Activated CD8-positive, alpha-beta T cell treated with anti-CD3 and anti-CD28 coated beads for 36 hours (primary cell): ENCODE measurements around the gene CAMK1D. TPM values are rescaled to one million over a fixed set of nuclear protein-coding genes. Genes with fewer than 3 reads are reported as not detected.

Source experiments
- ATAC-seq: fragments of 200-7000 bp; cut with Tn5 transposase; one replicate; pipeline ENCODE4 v1.10.0; 2021; ENCODE audit warnings: mild to moderate bottlenecking, moderate library complexity
- CTCF ChIA-PET: fragments of 350-600 bp; sonication (Branson Sonifier 250); formaldehyde crosslinking; loops from one replicate; lab custom pipeline; 2021; ENCODE audit warnings: antibody characterized with exemption; lab: Charles Lee
- POLR2A ChIA-PET: fragments of 350-600 bp; sonication (Branson Sonifier 250); formaldehyde crosslinking; loops from one replicate; lab custom pipeline; 2021; ENCODE audit warnings: antibody characterized with exemption; lab: Charles Lee
- DNase-seq: peaks from one replicate; pipeline ENCODE4 v3.0.0-alpha.2; 2020
- H3K27ac Mint-ChIP-seq: one replicate; pipeline ENCODE4 v1.8.0; 2021; ENCODE audit warnings: mild to moderate bottlenecking, mixed read lengths
- H3K27me3 Mint-ChIP-seq: one replicate; pipeline ENCODE4 v1.8.0; 2021; ENCODE audit warnings: mixed read lengths
- H3K36me3 Mint-ChIP-seq: one replicate; pipeline ENCODE4 v1.8.0; 2021; ENCODE audit warnings: low read depth, mixed read lengths
- H3K4me1 Mint-ChIP-seq: one replicate; pipeline ENCODE4 v1.8.0; 2021; ENCODE audit warnings: low read depth, mixed read lengths
- H3K4me3 Mint-ChIP-seq: one replicate; pipeline ENCODE4 v1.8.0; 2021; ENCODE audit warnings: mild to moderate bottlenecking, moderate library complexity, mixed read lengths
- H3K9me3 Mint-ChIP-seq: one replicate; pipeline ENCODE4 v1.8.0; 2021; ENCODE audit warnings: mixed read lengths
- intact Hi-C: fragments of 100-400 bp; cut with micrococcal nuclease; formaldehyde crosslinking; loops from one replicate; pipeline ENCODE4 v1.10.0; 2022
- total RNA-seq, 2 experiments: library from RNA; stranded (reverse); gene quantifications; one replicate each; pipeline ENCODE4 v1.2.3, GENCODE V29; 2021
- TF ChIP-seq, protein P1 (sequence below): fragments of 200-600 bp; IDR thresholded peaks from one replicate; pipeline ENCODE4 v1.8.0; 2022; ENCODE audit warnings: antibody characterized with exemption, mild to moderate bottlenecking

The CAMK1D gene
- total RNA-seq, 2 experiments from 2014 or later = 13.8 TPM

DNA sequence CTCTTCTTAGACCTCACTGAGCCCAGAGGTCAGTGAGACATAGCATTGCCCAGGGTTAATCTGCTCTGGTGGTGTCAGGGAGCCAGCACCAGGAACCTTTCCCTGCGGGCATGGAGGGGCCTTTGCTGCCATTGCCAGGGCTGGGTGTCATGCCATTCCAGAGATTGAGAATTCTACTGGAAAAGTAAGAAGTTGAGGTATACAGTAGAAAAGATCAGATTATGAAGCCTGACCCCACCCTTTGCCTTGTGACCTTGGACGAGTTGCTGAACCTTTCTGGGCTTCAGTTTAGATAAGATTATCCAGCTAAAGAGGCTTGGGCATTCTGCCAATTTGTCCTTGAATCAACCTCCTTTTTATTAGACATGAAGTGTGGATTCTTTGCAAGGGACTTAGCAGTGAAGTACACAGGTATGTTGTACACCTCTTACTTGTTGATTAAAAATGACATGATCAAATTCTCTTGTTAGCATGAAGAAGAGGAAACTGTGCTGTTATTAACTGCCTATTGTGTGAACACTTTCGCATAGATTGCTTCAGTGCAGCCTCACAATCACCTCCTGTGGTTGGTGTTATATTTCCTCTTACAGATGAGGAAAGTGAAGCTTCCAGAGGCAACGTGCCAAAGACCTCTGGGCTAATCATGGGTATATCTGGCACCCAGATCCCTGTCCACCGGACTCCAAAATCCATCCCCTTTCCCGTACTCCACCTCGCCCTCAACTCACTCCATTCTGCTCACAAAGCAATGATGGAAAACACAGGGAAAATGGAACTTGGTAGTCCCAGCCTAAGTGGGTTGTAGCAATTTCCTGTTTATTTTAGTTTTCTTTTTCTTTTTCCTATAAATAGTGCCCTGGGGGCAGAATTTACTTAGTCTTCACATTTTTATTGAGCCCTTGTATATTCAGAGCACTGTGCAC, 151.3 kb downstream of the CAMK1D start:
- Mint-ChIP-seq H3K36me3 (no peaks in the 10 kb centered on the region), H3K4me3 (no peak overlapping the region), H3K4me1 (peaks cover 32% of the 10 kb centered on the region), H3K27me3 (no peaks in the 10 kb centered on the region), H3K9me3 (no peaks in the 10 kb centered on the region), H3K27ac (no peak overlapping the region)
- ATAC-seq (no peak), DNase-seq (no peak)
- TF ChIP-seq, protein P1, sequence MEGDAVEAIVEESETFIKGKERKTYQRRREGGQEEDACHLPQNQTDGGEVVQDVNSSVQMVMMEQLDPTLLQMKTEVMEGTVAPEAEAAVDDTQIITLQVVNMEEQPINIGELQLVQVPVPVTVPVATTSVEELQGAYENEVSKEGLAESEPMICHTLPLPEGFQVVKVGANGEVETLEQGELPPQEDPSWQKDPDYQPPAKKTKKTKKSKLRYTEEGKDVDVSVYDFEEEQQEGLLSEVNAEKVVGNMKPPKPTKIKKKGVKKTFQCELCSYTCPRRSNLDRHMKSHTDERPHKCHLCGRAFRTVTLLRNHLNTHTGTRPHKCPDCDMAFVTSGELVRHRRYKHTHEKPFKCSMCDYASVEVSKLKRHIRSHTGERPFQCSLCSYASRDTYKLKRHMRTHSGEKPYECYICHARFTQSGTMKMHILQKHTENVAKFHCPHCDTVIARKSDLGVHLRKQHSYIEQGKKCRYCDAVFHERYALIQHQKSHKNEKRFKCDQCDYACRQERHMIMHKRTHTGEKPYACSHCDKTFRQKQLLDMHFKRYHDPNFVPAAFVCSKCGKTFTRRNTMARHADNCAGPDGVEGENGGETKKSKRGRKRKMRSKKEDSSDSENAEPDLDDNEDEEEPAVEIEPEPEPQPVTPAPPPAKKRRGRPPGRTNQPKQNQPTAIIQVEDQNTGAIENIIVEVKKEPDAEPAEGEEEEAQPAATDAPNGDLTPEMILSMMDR = no peak
- POLR2A ChIA-PET = interaction anchor here (0.7 kb wide), 1 partner anchor 15 kb away, joined by 3 read pairs; no protein-coding TSS in a partner anchor
- CTCF ChIA-PET = interaction anchor here (1.0 to 1.4 kb wide), 2 partner anchors 11 to 156 kb away, joined by 3 read pairs; no protein-coding TSS in a partner anchor
- intact Hi-C loops = no loop called here

DNA sequence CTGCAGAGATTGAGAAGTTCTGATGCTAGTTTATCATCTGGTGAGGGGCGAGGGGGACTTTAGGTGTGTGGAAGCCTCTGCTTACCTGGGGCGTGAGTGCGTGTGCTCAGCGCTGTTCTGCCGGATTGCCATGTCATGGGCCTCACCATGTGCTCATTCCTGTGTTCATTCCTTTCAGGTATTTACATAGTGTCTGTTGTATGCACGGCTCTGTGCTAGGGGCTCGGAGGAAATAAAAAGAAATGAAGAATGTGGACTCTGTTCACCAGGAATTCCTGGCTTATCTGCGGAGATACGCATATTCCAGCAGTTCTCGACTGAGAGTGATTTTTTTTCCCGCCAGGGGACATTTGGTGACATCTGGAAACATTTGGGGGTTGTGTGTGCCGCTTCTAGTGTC, 152.0 kb downstream of the CAMK1D start:
- DNase-seq = no peak
- TF ChIP-seq, protein P1 = no peak
- Mint-ChIP-seq H3K9me3 (no peaks in the 10 kb centered on the region), H3K27ac (no peak overlapping the region), H3K4me1 (peaks cover 31% of the 10 kb centered on the region), H3K36me3 (no peaks in the 10 kb centered on the region), H3K27me3 (no peaks in the 10 kb centered on the region), H3K4me3 (no peak overlapping the region)
- ChIA-PET CTCF (no interaction called here), POLR2A (interaction anchor here (0.7 kb wide), 1 partner anchor 16 kb away, joined by 3 read pairs; no protein-coding TSS in a partner anchor)
- ATAC-seq = no peak
- intact Hi-C loops = no loop called here

DNA sequence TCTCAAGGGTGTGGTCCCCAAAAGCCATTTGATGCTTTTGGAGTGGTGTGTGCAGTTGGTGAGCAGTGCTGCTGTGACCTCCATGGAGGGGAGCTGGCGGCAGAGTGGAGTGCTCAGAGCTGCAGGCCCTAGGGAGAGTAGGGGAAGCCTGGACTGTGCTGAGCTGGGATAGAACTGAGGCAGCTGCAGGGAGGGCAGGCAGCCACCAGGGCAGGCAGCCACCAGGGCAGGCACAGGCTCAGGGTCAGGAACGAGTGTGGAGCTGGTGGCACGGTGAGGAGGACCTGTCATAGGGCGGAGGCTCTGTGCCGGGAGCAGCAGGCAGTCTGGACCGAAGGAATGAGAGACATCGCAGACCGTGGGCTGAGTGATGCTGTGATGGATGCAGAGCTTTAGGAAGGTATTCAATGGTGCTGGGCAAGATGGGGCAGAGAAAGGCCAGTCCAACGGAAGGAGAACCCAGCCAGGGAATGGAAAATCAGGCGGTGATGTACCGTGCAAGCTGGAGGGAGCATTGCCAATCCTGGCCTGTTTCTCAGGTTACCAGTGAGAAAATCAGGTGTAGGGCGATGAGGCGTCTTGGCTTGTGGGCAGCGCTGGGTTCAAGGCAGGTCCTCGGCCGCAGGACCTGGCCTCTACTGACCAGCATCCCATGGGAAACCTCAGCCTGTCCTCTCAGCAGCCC, 152.6 kb downstream of the CAMK1D start:
- ChIA-PET CTCF (interaction anchor here (0.7 kb wide), 1 partner anchor 15 kb away, joined by 3 read pairs; no protein-coding TSS in a partner anchor), POLR2A (no interaction called here)
- no peak overlapping the region for H3K4me3 Mint-ChIP-seq
- no peaks in the 10 kb centered on the region for H3K9me3 Mint-ChIP-seq
- H3K36me3 Mint-ChIP-seq = no peaks in the 10 kb centered on the region
- peaks cover 33% of the 10 kb centered on the region for H3K4me1 Mint-ChIP-seq
- no peak overlapping the region for H3K27ac Mint-ChIP-seq
- intact Hi-C loops = no loop called here
- DNase-seq (no peak), ATAC-seq (no peak)
- no peaks in the 10 kb centered on the region for H3K27me3 Mint-ChIP-seq
- TF ChIP-seq, protein P1 = no peak

DNA sequence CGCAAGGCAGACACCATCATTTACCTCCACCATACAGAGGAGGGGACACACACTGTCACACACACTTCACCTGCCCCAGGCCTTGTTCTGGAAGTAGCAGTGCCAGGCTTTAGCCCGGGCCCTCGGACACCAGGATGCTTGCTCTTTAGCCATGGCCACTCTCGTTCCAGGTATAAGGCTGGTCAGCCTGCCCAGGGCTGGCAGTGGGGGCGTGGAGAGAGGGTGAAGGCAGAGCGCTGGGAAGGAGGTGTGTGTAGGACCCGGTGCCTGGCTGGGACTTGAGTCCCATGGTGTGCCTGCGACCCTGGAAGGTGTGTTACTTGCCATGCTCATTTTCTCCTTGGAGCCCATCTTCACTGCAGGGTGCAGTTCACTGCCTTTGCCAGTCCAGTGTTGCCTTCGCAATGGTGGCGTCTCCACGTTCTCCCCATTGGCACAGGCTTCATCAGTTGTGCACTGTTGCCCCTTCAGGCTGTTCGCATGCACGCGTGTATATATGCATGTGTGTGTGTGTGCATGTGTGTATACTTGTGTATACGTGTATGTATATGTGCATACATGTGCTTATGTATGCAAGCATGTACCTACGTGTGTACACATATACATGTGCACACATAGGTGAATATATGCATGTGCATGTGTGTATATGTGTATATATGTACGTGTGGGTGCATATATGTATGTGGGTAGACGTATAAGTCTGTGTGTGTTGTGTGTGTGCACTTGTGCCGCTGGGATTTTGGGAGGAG, 153.4 kb downstream of the CAMK1D start:
- TF ChIP-seq, protein P1 = no peak
- peaks cover 41% of the 10 kb centered on the region for H3K4me1 Mint-ChIP-seq
- POLR2A ChIA-PET = no interaction called here
- no peaks in the 10 kb centered on the region for H3K27me3 Mint-ChIP-seq
- DNase-seq = no peak
- ATAC-seq = no peak
- H3K27ac Mint-ChIP-seq = no peak overlapping the region
- no peaks in the 10 kb centered on the region for H3K36me3 Mint-ChIP-seq
- CTCF ChIA-PET = interaction anchor here (0.6 to 0.7 kb wide), 2 partner anchors 15 kb away, joined by 3 read pairs; no protein-coding TSS in a partner anchor
- intact Hi-C loops = no loop called here
- no peak overlapping the region for H3K4me3 Mint-ChIP-seq
- H3K9me3 Mint-ChIP-seq = no peaks in the 10 kb centered on the region
